H4 (cell line): Measurements from ENCODE around the gene ZNF534. TPM values are rescaled to one million over a fixed set of nuclear protein-coding genes. Genes with fewer than 3 reads are reported as not detected.
"Not testable (repeated sequence)": the region's sequence is repeated elsewhere in the genome, so short reads cannot be mapped to it uniquely, and the experiment has no call there.

Source experiments
- DNase-seq: peaks from one replicate; pipeline ENCODE4 v3.0.0-alpha.2; 2015; ENCODE audit warnings: low spot score
- total RNA-seq: library from RNA; depleted of rRNA; stranded (reverse); fragments of >200 nt; shearing (Covaris generic); gene quantifications from 2 replicates; pipeline ENCODE4 v1.2.3, GENCODE V29; 2014; rRNA removed

Gene ZNF534
- total RNA-seq, 1 experiment from 2014 or later: not detected

DNA sequence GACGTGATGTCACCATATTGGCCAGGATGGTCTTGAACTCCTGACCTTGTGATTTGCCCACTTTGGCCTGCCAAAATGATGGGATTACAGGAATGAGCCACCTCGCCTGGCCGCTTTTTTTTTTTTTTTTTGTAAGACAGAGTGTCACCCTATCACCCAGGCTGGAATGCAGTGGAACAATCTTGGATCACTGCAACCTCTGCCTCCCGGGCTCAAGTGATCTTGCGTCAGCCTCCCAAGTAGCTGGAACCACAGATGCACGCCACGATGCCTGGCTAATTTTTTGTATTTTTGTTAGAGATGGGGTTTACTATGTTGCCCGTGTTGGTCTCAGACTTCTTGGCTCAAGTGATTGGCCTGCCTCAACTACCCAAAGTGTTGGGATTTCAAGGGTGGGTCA is 69.6 kb downstream of the ZNF534 start:
- DNase-seq: no peak

DNA sequence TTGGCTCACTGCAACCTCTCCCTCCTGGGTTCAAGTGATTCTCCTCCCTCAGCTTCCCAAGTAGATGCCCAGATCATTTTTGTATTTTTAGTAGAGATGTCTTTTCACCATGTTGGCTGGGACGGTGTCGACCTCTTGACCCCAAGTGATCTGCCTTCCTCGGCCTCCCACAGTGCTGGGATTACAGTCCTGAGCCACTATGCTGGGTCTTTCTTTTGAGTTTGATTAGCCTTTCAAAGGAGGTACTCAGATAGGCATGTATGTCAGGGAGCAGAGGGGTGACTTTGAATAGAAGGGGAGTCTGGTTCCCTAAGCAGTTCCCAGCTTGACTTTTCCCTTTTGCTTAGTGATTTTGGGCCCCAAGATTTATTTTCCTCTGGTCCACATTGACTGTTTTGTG is 71.5 kb downstream of the ZNF534 start:
- DNase-seq: not testable (repeated sequence)

DNA sequence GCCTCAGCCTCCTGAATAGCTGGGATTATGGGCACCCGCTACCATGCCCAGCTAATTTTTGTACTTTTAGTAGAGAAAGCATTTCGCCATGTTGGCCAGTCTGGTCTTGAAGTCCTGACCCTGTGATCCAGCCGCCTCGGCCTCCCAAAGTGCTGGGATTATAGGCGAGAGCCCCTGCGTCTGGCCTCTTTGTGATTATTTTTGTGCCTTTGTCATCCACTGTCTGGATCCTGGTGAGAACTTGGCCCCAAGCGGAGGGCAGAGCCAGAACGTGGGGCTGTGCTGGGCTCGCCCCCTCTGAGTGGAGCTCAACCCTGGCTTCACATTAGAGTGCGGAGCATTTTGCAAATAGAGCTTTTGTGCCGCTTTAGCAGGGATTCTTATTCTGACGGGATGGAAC is 72.0 kb downstream of the ZNF534 start:
- not testable (repeated sequence) for DNase-seq

Other genes starting within 250 kb of the ZNF534 start
- 225 and 236 TPM in 2 replicates for gene PPP2R1A, start 239.1 kb upstream of the ZNF534 start, total RNA-seq
- 12.2 and 15.3 TPM in 2 replicates for gene ZNF766, start 159.6 kb upstream of the ZNF534 start, total RNA-seq
- gene ZNF480, start 132.0 kb upstream of the ZNF534 start, total RNA-seq: 24.3 and 37.6 TPM in 2 replicates
- 1.1 and 2.2 TPM in 2 replicates for gene ZNF610, start 92.9 kb upstream of the ZNF534 start, total RNA-seq
- gene ZNF880, start 59.2 kb upstream of the ZNF534 start, total RNA-seq: 0.50 and 1.0 TPM in 2 replicates
- 12.0 and 20.0 TPM in 2 replicates for gene ZNF528, start 31.3 kb upstream of the ZNF534 start, total RNA-seq
- 0.33 TPM in 1 of 2 replicates, not detected in the other for gene ZNF578, start 24.4 kb downstream of the ZNF534 start, total RNA-seq
- 9.1 and 11.6 TPM in 2 replicates for gene ZNF808, start 98.5 kb downstream of the ZNF534 start, total RNA-seq
- gene ZNF701, start 141.1 kb downstream of the ZNF534 start, total RNA-seq: 5.4 and 6.8 TPM in 2 replicates
- gene ZNF83, start 209.2 kb downstream of the ZNF534 start, total RNA-seq: 23.7 and 35.7 TPM in 2 replicates